HG02642 (cell line): ENCODE data around the gene FAM200C.
"Not testable (repeated sequence)": the region's sequence is repeated elsewhere in the genome, so short reads cannot be mapped to it uniquely, and the experiment has no call there.

Source experiments
- ATAC-seq: cut with Tn5 transposase; IDR thresholded peaks from one replicate; pipeline ENCODE4 v1.9.1; 2021; ENCODE audit warnings: mild to moderate bottlenecking; ENCODE audit not compliant: unreplicated experiment, poor library complexity

The FAM200C gene

DNA sequence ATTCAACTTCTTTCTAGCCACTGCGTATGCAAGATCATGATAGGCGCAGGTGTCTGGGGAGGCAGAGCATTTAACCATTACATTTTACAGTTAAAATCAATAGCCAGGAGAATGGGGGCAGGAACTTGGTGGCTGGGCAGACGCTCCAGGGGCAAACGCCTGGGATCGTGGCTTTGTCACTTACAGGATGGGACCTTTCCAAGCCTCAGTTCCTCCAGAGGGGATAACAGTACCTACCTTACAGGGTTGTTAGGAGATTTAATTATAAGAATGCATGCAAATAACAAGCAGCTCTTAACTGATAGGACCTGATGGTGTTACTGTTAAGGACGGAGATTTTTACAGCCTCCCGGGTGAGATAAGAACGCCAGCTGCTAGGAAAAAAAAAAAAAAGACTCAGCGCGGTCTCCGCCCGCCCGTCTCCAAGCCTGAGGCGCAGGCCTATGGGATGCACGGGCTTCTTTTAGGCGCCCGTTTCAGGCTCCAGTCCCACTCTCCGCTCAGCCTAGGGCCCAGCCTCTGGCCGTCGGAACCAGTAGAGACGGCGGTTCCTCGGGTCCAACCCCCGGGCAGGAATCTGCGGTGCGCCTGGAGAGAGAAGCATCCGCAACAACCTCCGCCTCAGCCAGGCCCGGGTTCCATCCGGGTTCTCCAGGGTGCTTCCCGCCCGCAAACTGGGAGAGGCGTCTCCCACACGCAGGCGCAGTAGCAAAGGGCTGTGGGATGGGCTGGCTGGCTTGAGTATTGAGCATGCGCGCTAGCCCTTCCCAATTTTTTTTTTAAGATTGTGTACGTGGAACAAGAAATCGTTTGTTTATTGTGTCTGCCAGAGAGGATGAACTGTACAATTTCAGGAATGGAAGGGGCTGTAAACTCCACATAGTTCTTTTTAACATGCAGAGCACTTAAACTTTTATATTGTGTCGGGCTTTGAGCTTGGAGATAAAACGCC is at the start of gene FAM200C:
Gene FAM200C (minus strand): TSS at position 653 of the 952 bp plus-strand sequence. CDS start 4,564 bp downstream, outside the sequence.
- peak; percentile 91 for ATAC-seq

GRCh38 chr5:160449458-160449857 is 49.6 kb upstream of the FAM200C start:
- no peak for ATAC-seq

GRCh38 chr5:160448886-160449285 is 49.0 kb upstream of the FAM200C start:
- no peak for ATAC-seq

DNA sequence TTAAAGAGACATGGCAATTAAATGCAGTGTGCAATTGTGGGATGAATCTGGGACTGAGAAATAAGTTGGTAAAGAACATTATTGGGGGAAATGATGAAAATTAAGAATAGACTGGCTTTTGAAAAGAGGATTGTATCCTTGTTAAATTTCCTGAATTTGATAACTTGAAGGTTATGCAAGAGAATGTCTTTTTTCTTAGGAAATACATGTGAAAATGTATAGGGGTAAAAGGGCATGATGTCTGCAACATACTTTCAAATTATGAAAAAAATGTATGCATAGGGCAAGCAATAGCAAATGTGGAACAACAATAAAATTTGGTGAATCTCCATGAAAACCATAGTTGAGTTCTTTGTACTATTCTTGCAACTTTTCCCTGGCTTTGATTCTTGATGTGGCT is 45.9 kb upstream of the FAM200C start:
- ATAC-seq: no peak

- peak; percentile 28 for ATAC-seq
These were observed 45.3 kb upstream of the FAM200C start for GRCh38 chr5:160445132-160445531.

DNA sequence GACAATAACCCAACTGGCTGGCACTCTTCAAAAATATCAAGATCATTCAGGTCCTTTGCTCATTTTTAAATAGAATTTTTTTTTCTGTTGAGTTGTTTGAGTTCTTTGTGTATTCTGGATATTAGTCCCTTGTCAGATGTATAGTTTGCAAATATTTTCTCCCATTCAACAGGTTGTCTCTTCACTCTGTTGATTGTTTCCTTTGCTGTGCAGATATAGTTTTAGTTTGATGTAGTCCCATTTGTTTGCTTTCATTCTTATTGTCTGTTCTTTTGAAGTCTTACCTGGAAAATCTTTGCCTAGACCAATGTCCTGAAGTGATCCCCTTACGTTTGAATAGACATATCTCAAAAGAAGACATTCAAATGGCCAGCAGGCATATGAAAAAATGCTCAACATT is 44.6 kb upstream of the FAM200C start:
- ATAC-seq: no peak

GRCh38 chr5:160442824-160443431 is 43.1 kb upstream of the FAM200C start:
- peak; percentile 20 for ATAC-seq

DNA sequence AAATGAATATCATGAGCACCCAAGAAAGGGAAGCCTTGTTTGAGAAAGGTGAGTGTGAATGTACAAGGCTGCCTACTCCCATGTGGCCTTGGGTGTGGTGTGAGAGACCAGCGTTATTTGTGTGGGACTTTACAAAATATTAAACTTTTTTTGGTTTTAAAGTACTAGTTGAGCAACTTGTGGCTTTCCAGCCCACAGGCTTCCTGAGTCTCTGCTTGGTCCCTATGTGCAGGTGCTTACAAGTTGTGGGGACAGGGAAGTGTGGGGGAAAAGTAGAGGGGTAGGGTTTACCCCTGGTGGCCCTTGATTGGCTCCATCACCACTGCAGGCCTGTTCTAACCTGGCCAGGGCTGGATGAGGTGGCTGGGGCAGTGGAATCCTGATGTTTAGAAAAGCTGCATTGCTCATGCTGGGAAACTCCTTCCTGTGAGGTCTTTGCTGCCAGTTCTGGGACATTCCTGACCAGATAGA is 41.5 kb upstream of the FAM200C start:
- peak; percentile 26 for ATAC-seq

DNA sequence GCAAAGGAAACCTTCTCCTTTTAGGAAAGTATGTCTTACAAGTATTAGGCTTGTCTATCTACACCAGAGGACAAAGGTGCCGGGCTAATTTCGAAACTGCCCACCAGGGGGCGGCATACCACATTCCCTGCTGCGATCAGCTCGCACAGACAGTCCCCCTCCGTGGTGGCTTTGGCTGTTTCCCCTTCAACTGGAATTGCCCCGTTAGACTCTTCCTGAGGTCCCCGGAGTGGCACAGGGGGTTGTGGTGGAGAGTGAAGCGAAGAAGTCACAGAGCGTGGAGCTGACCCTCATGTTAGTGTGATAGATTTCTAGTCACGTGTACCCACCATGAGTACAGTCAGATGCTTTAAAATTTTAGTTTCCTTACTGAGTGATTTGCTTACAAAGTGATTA is 39.3 kb upstream of the FAM200C start:
- ATAC-seq: peak; percentile 69

- ATAC-seq: peak; percentile 31
These were observed 38.7 kb upstream of the FAM200C start for GRCh38 chr5:160438316-160439204.

GRCh38 chr5:160437271-160437670 is 37.4 kb upstream of the FAM200C start:
- no peak for ATAC-seq

DNA sequence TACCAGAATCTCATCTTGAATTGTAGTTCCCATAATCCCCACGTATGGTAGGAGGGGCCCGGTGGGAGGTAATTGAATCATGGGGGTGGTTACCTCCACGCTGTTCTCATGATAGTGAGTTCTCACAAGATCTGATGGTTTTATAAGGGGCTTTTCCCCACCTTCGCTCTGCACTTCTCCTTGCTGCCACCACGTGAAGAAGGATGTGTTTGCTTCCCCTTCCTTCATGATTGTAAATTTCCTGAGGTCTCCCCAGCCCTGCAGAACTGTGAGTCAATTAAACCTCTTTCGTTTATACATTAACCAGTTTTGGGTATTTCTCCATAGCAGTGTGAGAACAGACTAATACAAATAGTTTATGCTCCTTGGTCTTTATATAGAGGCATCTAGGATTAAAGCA is 36.8 kb upstream of the FAM200C start:
- ATAC-seq: not testable (repeated sequence)

GRCh38 chr5:160436017-160436416 is 36.2 kb upstream of the FAM200C start:
- ATAC-seq: no peak

- ATAC-seq: no peak
These were observed 35.7 kb upstream of the FAM200C start for GRCh38 chr5:160435532-160435931.

- ATAC-seq: peak; percentile 86
These were observed 34.2 kb upstream of the FAM200C start for GRCh38 chr5:160434022-160434531.

DNA sequence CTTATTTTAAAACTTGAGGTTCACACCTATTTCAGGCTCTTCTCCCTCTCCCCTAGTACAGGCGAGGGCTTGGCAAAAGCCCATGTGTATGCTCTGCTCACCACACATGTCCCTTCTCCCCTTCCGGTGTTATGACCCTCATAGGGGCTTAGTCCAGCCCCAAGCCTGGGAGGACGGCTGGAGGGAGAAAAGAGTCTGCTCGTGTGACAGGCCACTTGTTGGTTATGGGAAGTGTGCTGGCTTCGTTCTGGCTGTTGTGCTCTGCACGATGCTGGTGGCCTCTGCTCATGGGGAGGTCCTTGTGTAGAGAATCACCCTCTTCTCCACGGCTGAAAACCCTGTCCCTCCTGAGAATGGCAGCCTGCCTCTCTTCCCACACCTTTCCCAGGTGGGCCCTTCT is 32.9 kb upstream of the FAM200C start:
- no peak for ATAC-seq

DNA sequence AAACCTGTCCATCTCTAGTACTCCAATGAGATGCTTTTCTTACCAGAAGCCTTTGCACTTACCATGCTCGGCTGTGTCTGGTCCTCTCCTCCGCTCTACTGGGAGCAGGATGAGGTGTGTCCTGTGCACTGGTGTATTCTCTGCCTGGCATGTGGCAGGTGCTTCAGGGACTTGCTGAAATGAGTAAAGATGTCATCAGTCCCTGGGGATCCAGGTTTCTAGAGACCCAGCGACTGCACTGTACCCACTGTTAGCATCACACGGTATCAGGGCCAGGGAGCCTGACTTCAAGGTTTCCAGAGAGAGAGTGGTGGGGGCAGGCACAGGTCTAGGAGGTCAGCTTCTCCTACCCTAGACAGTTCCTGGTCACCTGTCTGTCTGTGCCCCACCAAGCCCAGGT is 32.3 kb upstream of the FAM200C start:
- ATAC-seq: peak; percentile 34

GRCh38 chr5:160427607-160428006 is 27.8 kb upstream of the FAM200C start:
- no peak for ATAC-seq

DNA sequence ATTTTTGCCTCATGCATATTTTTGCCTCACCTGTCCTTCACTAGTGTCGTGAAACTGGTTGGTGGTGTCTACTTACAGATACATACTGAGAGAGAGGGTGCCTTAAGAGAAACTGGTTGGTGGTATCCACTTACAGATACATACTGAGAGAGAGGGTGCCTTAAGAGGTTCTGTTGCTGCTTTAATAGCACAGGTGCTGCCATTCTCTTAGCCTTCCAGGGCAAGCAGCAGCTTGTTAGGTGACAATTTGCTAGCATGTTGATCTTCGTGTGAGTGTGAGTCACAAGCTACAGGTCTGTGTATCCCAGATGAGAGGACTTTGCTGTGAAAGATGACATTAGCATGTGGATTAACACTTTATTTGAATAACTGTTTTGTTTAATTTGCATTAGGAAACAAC is 23.2 kb upstream of the FAM200C start:
- ATAC-seq: no peak

GRCh38 chr5:160421625-160422258 is 21.9 kb upstream of the FAM200C start, which contains the start of gene PTTG1:
TSS of gene PTTG1 (plus strand) at chr5:160421855. CDS start at chr5:160422313, 458 bp downstream.
- peak; percentile 69 for ATAC-seq
